ENCODE data around the gene SYNE1. TPM values are rescaled to one million over a fixed set of nuclear protein-coding genes. Genes with fewer than 3 reads are reported as not detected.

SYNE1 gene
- total and polyA plus RNA-seq, 10 donors = 27.8 to 336 (median 247) TPM

DNA sequence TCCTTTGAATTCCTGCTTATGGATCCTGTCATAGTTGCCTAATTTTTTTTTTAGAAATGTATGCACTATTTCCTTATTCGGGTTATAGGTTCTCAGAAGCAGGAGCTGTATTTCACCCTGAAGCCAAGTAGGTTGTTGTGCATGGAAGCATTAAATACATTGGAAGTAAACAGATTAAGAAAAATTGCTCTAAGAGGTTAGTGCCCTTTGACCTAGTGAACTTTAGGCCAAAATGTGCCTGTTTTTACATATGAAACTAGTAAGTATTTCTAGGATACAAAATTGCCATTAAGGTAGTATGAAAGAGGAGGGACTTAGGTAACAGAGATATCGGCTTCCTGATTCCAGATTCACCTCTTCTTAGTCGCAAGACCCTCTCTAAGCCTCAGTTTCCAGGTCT is 377.9 kb downstream of the SYNE1 start:
- DNase-seq = no peak
- H3K4me3 ChIP-seq = no peak overlapping the region
- H3K9me3 ChIP-seq = peaks cover 0 to 18% (median 8%) of the 10 kb centered on the region in 8 donors
- peaks cover 4 to 100% (median 76%) of the 10 kb centered on the region in 6 donors for H3K36me3 ChIP-seq
- intact Hi-C loops (cut with DNase I; ENCODE audit: low total_unique reads) = no loop called here
- TF ChIP-seq CTCF (IDR thresholded peaks at IDR 0.05 in 8 of 11, conservative IDR thresholded peaks at IDR 0.05 in 3 of 11) (no peak), POLR2A (IDR thresholded peaks at IDR 0.05) (no peak), POLR2AphosphoS5 (IDR thresholded peaks at IDR 0.05) (no peak)
- 73 to 99% (median 97%) methylated on average over 3 of the region's 3 CpGs for WGBS, 5 donors
- H3K27ac ChIP-seq = no peak overlapping the region
- no peaks in the 10 kb centered on the region for H3K27me3 ChIP-seq (replicated peaks in 1 of 7)
- H3K4me1 ChIP-seq = no peaks in the 10 kb centered on the region

DNA sequence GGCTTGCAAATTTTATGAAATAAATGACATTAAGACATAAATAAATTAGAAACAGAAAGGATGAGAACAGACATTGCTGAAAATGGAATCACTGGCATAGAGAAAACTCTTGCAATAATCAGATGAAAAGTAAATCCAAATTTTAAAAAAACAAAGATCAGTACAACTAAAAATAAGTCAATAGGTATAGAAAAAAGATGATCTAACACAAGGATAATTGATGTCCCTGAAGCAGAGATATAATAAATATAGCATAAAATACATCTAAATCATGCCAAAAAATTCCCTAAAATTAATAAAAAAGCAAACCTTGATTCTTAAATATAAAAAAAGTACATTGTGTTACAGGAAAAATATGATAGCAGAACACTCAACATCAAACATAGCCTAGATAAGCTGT is 379.6 kb downstream of the SYNE1 start:
- intact Hi-C loops (cut with DNase I; ENCODE audit: low total_unique reads) = no loop called here
- TF ChIP-seq POLR2AphosphoS5 (IDR thresholded peaks at IDR 0.05) (no peak), CTCF (IDR thresholded peaks at IDR 0.05 in 8 of 11, conservative IDR thresholded peaks at IDR 0.05 in 3 of 11) (no peak), POLR2A (IDR thresholded peaks at IDR 0.05) (no peak)
- peaks cover 4 to 100% (median 80%) of the 10 kb centered on the region in 6 donors for H3K36me3 ChIP-seq
- no peak for DNase-seq
- H3K27ac ChIP-seq = no peak overlapping the region
- H3K4me3 ChIP-seq = no peak overlapping the region
- H3K27me3 ChIP-seq (replicated peaks in 1 of 7) = no peaks in the 10 kb centered on the region
- H3K4me1 ChIP-seq = no peaks in the 10 kb centered on the region
- peaks cover 0 to 1% (median 0%) of the 10 kb centered on the region in 8 donors for H3K9me3 ChIP-seq

- intact Hi-C loops (cut with DNase I; ENCODE audit: low total_unique reads) = no loop called here
These were observed 387.0 kb downstream of the SYNE1 start for GRCh38 chr6:152250127-152250526.

GRCh38 chr6:152248980-152249379 is 388.2 kb downstream of the SYNE1 start:
- H3K27me3 ChIP-seq (replicated peaks in 1 of 7) = no peaks in the 10 kb centered on the region
- no peak overlapping the region for H3K4me3 ChIP-seq
- TF ChIP-seq CTCF (IDR thresholded peaks at IDR 0.05 in 8 of 11, conservative IDR thresholded peaks at IDR 0.05 in 3 of 11) (no peak), POLR2A (IDR thresholded peaks at IDR 0.05) (no peak), POLR2AphosphoS5 (IDR thresholded peaks at IDR 0.05) (no peak)
- peaks cover 3 to 100% (median 52%) of the 10 kb centered on the region in 6 donors for H3K36me3 ChIP-seq
- peaks cover 0 to 17% (median 2%) of the 10 kb centered on the region in 6 donors for H3K4me1 ChIP-seq
- WGBS, 5 donors = 40 to 71% (median 63%) methylated on average over 2 of the region's 2 CpGs
- no peak for DNase-seq
- peak overlapping the region in 2 of 8 donors; percentile 4 to 37 for H3K27ac ChIP-seq
- intact Hi-C loops (cut with DNase I; ENCODE audit: low total_unique reads) = no loop called here
- no peaks in the 10 kb centered on the region for H3K9me3 ChIP-seq

More at GRCh38 chr6:152250127-152250526, 387.0 kb downstream of the SYNE1 start:
- H3K36me3 ChIP-seq = peaks cover 3 to 100% (median 56%) of the 10 kb centered on the region in 6 donors
- H3K4me1 ChIP-seq = peaks cover 0 to 14% (median 2%) of the 10 kb centered on the region in 6 donors
- no peaks in the 10 kb centered on the region for H3K9me3 ChIP-seq
- no peak overlapping the region for H3K4me3 ChIP-seq
- no peak for TF ChIP-seq POLR2AphosphoS5 (IDR thresholded peaks at IDR 0.05)
- no peak for DNase-seq
- 94 to 98% (median 96%) methylated on average over 3 of the region's 3 CpGs for WGBS, 5 donors
- H3K27me3 ChIP-seq (replicated peaks in 1 of 7) = no peaks in the 10 kb centered on the region
- H3K27ac ChIP-seq = no peak overlapping the region
